GM10248 (cell line): ENCODE results near the gene PNMA8B.

Experiments used
- CTCF ChIA-PET: fragments of 300-600 bp; sonication (Branson Sonifier 250); formaldehyde crosslinking; extraction: SDS; loops from one replicate; lab custom pipeline; 2021; ENCODE audit warnings: antibody characterized with exemption; lab: Yijun Ruan, JAX
- POLR2A ChIA-PET: fragments of 350-650 bp; sonication (Branson Sonifier 250); formaldehyde crosslinking; extraction: SDS; loops from one replicate; lab custom pipeline; 2020; ENCODE audit warnings: antibody characterized with exemption; lab: Yijun Ruan, JAX
- DNase-seq: peaks from one replicate; pipeline ENCODE4 v3.0.0; 2012; ENCODE audit errors: extremely low spot score
- TF ChIP-seq, protein P1 (sequence below): IDR thresholded peaks from 2 replicates; pipeline ENCODE4 v1.5.1; 2012; ENCODE audit warnings: mild to moderate bottlenecking, low read depth; ENCODE audit errors: extremely low read depth, missing control alignments, control extremely low read depth

PNMA8B gene

DNA sequence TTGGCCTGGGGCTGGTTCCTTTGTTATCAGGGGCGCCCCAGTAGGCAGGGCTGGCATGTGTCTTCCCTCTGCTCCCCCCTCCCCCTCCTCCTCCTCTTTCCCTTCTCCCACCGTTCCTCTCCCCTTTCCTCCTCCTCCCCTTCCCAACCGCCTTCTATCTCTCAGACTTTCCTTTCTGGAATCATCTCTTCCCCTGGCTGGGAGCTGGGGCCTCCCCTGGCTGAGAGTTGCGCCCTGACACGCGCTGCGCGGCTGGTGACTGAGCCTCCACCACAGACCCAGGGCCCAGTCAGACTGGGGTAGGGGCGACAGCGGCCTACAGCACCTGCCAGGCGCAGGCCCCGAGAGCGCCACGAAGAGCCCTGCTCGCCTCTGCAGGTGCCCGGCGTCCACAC, 2.8 kb downstream of the PNMA8B start:
- TF ChIP-seq, protein P1, sequence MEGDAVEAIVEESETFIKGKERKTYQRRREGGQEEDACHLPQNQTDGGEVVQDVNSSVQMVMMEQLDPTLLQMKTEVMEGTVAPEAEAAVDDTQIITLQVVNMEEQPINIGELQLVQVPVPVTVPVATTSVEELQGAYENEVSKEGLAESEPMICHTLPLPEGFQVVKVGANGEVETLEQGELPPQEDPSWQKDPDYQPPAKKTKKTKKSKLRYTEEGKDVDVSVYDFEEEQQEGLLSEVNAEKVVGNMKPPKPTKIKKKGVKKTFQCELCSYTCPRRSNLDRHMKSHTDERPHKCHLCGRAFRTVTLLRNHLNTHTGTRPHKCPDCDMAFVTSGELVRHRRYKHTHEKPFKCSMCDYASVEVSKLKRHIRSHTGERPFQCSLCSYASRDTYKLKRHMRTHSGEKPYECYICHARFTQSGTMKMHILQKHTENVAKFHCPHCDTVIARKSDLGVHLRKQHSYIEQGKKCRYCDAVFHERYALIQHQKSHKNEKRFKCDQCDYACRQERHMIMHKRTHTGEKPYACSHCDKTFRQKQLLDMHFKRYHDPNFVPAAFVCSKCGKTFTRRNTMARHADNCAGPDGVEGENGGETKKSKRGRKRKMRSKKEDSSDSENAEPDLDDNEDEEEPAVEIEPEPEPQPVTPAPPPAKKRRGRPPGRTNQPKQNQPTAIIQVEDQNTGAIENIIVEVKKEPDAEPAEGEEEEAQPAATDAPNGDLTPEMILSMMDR, result no peak
- ChIA-PET CTCF (no interaction called here), POLR2A (no interaction called here)
- DNase-seq, result no peak

DNA sequence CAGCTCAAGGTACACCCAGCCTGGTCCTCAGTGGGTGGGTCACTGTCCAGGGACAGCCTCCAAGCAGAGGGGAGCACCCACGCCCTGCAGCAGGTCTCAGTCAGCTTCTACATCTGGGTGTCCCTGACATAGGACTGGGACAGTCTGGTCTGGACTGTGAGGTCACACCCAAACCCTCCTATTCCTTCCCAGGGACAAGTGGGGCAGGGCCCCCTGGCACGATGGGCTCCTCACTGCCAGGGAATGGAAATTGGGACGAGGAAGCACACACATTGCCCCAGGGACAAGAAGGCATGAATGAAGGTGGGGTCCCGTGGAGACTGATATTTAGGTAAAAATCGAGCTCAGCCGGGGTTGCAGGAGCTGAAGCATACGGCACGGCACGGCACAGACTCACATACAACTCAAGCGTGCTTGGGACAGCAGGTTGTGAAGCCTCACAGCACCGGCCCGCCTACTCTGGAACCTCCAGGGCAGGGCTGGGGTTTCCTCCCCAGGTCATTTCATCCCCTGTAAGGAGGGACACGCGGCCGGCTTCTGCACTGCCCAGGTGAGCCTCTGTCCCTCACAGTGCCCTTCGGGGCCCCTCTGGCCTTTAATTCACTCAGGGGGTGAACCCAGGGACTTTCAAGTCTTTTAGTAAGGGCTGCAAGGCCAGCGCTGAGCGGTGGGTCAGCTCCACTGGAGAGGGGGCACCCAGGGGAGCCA, 3.5 kb downstream of the PNMA8B start:
- ChIA-PET POLR2A (no interaction called here), CTCF (interaction anchor here (0.9 to 5.9 kb wide), 2 partner anchors 89 to 96 kb away, joined by 3 to 70 read pairs; no protein-coding TSS in a partner anchor)
- TF ChIP-seq, protein P1, result no peak
- peak; percentile 20 for DNase-seq

DNA sequence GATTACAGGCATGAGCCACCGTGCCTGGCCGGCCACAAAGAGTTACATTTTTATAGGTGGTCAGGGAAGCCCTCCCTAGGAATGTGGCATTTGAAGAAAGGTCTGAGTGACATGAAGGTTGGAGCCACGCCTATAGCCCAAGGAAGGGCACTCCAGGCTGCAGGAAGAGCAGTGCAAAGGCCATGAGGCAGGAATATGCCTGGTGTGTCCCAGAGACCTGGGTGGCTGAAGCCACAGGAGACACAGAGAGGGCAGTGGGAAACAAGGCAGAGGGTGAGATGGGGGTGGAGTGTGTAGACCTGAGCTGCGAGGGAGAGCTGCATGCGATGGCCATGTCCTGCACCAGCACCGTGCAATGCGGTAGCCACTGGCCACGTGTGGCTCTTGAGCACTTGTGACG, 4.9 kb downstream of the PNMA8B start:
- TF ChIP-seq, protein P1, result no peak
- DNase-seq, result no peak
- ChIA-PET CTCF (interaction anchor here (1.0 to 5.9 kb wide), 5 partner anchors 16 to 113 kb away, joined by 3 to 70 read pairs (median 3); no protein-coding TSS in a partner anchor), POLR2A (no interaction called here)

DNA sequence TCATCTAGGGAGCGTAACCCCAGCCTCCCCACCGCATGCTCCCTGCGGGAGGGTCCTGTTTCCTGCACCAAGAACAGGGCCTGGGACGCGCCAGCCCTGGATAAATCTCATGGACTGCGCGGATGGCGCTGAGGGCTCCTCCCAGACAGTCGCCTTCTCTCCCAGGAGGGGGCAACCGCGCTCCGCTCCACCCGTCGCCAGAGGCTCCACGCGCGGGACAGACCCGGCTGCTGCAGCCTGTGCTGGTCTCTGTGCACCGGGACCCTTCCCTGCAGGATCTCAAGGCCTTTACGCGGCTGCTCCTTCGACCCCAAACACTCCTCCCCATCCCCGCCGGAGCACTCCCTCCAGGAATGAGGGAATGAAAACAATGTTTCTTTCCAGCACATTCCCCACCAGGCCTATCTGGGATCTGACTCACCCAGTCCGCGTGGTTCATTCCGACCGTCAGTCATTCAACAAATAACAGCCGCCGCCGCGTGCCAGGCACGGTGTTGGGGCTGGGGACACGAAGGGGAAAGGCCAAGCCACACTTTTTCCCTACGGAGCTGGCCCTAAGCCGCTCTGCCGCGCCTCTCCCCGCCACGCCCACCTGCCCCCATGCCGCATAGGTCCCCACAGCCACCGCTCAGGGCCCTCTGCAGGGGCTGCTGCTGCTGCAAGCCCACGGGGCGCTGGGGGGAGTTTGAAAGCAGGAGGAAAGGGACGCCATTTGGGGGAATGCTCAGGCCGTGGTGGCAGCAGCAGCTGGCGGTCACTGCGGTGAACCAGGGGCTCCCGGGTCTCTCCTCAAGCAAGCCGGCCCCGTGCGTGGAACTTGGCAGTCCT, 6.0 kb downstream of the PNMA8B start:
- POLR2A ChIA-PET, result interaction anchor here (0.6 kb wide), 1 partner anchor 90 kb away, joined by 3 read pairs; no protein-coding TSS in a partner anchor
- CTCF ChIA-PET, result interaction anchor here (1.0 to 5.9 kb wide), 8 partner anchors 12 to 209 kb away, joined by 3 to 70 read pairs (median 7); no protein-coding TSS in a partner anchor
- TF ChIP-seq, protein P1, result no peak
- no peak for DNase-seq

DNA sequence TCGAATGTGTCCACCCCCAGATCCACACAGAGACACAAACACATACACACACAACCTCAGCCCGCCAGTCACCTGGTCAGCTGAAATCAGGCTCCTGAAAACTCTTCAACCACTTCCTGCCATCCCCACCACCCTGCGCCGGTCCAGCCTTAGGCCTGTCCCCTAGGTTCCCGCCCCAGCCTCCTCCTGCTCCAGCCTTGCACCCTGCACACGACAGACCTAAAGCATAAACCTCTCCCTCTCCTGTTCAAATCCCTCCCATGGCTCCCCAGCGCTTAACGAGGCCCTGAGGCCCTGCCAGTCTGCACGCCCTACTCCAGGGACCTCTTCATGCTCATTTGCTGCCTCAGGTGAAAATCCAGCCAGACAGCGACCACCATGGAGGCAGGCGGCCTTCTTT, 7.1 kb downstream of the PNMA8B start:
- CTCF ChIA-PET, result interaction anchor here (0.9 to 5.9 kb wide), 11 partner anchors 11 to 281 kb away, joined by 3 to 70 read pairs (median 4); no protein-coding TSS in a partner anchor
- TF ChIP-seq, protein P1, result no peak
- no peak for DNase-seq

DNA sequence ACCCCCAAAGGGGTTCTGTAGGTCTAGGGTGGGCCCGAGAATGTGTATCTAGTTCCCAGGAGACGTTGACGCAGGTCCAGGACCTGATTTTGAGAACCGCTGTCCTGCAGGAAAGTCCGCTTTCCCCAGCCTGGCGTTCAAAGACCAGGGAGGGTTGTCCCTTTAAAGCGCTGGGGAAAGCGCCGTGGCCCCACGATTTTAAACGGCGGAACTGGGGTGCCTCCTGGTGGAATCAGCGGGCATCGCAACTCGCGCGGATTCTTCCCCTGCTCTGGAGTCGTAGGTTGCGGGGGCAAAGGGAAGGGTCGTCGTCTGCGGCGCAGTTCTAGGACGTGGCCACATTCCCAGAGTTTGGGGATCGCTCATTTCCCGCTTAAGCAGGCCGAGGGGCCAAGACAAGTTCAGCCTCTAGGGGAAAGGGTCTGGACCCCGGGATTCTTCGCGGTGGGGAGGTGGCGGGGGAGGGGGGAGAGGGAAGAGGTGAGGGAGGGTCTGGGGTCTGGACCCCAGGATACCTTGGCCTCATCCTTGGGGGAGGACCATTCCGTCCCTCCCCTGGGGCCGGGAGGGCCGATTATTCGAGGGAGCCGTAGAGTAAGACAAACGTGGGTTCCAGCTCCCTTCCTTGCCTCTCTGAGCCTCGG, 7.7 kb downstream of the PNMA8B start:
- ChIA-PET CTCF (interaction anchor here (0.7 to 5.9 kb wide), 17 partner anchors 11 to 280 kb away, joined by 3 to 70 read pairs (median 3); no protein-coding TSS in a partner anchor), POLR2A (no interaction called here)
- peak; percentile 88 for DNase-seq
- TF ChIP-seq, protein P1, result peak; percentile 88

More for the DNA sequence above, 7.1 kb downstream of the PNMA8B start:
- POLR2A ChIA-PET, result no interaction called here
